Measurements from ENCODE around the gene SLC4A3. TPM values are rescaled to one million over a fixed set of nuclear protein-coding genes. Genes with fewer than 3 reads are reported as not detected.

Gene SLC4A3
- total and polyA plus RNA-seq, 2 of the 13 experiments (the other 11 are each of a cell fraction or from before 2014, with no cell fraction given), result 0.18 to 0.95 TPM

DNA sequence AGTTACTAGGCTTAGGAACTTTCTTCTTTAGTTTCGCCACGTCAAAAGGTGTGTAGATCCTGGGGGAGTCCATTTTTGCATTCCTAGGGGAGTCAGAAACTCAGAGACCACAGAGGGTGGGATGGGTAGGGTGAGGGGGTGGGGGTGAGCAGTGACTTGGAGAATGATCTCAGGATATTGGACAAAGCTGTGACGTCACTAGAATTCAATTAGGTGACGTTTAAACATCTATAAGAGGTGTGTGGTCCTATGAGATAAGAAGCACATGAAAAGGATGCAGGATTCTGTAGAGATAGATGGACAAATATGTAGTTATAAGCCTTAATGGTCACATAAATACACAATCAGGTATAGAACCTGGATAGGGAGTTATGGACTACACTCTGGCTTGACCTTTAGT, 21.5 kb downstream of the SLC4A3 start:
- DNase-seq (ENCODE audit: low spot score), result no peak
- no peak for FAIRE-seq
- intact Hi-C loops (cut with micrococcal nuclease; ENCODE audit: unreplicated experiment) (no loop called here), in situ Hi-C loops (cut with HindIII; ENCODE audit: extremely low pct_ligation_motif_present, low pct_unique_long_range_greater_than_20kb) (no loop called here)
- BruUV-seq (replicated peaks), result no TSS peak
- TF ChIP-seq CREB1 (IDR thresholded peaks at IDR 0.05) (peak; percentile 98), CREB1 (CRISPR knock-in tag; IDR thresholded peaks at IDR 0.05) (no peak), ATF7 (IDR thresholded peaks at IDR 0.05) (peak; percentile 88), ATF7 (CRISPR knock-in tag; IDR thresholded peaks at IDR 0.05) (no peak)
- TF ChIP-seq, protein P1, sequence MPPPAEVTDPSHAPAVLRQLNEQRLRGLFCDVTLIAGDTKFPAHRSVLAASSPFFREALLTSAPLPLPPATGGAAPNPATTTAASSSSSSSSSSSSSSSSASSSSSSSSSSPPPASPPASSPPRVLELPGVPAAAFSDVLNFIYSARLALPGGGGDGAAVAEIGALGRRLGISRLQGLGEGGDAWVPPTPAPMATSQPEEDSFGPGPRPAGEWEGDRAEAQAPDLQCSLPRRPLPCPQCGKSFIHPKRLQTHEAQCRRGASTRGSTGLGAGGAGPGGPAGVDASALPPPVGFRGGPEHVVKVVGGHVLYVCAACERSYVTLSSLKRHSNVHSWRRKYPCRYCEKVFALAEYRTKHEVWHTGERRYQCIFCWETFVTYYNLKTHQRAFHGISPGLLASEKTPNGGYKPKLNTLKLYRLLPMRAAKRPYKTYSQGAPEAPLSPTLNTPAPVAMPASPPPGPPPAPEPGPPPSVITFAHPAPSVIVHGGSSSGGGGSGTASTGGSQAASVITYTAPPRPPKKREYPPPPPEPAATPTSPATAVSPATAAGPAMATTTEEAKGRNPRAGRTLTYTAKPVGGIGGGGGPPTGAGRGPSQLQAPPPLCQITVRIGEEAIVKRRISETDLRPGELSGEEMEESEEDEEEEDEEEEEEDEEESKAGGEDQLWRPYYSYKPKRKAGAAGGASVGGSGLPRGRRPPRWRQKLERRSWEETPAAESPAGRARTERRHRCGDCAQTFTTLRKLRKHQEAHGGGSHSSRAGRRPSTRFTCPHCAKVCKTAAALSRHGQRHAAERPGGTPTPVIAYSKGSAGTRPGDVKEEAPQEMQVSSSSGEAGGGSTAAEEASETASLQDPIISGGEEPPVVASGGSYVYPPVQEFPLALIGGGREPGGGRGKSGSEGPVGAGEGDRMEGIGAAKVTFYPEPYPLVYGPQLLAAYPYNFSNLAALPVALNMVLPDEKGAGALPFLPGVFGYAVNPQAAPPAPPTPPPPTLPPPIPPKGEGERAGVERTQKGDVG (CRISPR knock-in tag; IDR thresholded peaks at IDR 0.05; ENCODE audit: borderline replicate concordance), result no peak
- Histone ChIP-seq H3K36me3 (replicated peaks in 1 of 2; ENCODE audit: control insufficient read depth in 1 of 2, insufficient read depth in 2 of 2, low read length in 2 of 2) (no peaks in the 10 kb centered on the region), H3K9ac (ENCODE audit: insufficient read depth, low read depth, low read length) (no peak overlapping the region), H3K4me1 (ENCODE audit: insufficient read depth, low read length) (peaks cover 22% of the 10 kb centered on the region), H3K9me3 (ENCODE audit: low read length) (no peaks in the 10 kb centered on the region), H3K4me3 (replicated peaks in 1 of 3; ENCODE audit: insufficient read depth in 1 of 3, low read depth in 2 of 3, low read length in 3 of 3) (no peak overlapping the region), H4K20me1 (ENCODE audit: insufficient read depth, low read length) (no peaks in the 10 kb centered on the region), H3K27ac (ENCODE audit: extremely low read length, insufficient read depth, low read length) (no peak overlapping the region), H2AFZ (ENCODE audit: low read length) (no peak overlapping the region), H3K27me3 (ENCODE audit: control insufficient read depth in 1 of 2, insufficient read depth in 2 of 2, low read length in 2 of 2) (peaks cover 0 to 53% of the 10 kb centered on the region in 2 experiments; a peak in 4 of 5 replicates), H3K4me2 (ENCODE audit: low read depth, low read length) (no peak overlapping the region), H3K79me2 (ENCODE audit: insufficient read depth, low read length) (no peaks in the 10 kb centered on the region)
- WGBS (ENCODE audit: low lambda C conversion rate), result 17% methylated on average over 4 of the region's 4 CpGs
- no peak for ATAC-seq
- CTCF ChIA-PET (ENCODE audit: low intra/inter-chr PET ratio, low total read pairs), result no interaction called here
- POLR2A ChIA-PET, result no interaction called here
